Kidney (tissue), 14 donors: ENCODE measurements around the gene SLC24A1. TPM values are rescaled to one million over a fixed set of nuclear protein-coding genes. Genes with fewer than 3 reads are reported as not detected.

Source experiments
- DNase-seq, 5 donors: peaks; one replicate each; pipeline ENCODE4 v3.0.0-alpha.2; 2013 to 2020
- FAIRE-seq: peaks from 2 replicates; lab custom pipeline; 2012; peaks lifted over from hg19 to GRCh38; lab: Jason Lieb, UNC
- H3K27ac ChIP-seq, 2 donors: one replicate each; pipeline ENCODE4 v1.7.0; 2013; ENCODE audit warnings: low read depth in 2 of 2, low read length in 2 of 2, inconsistent platforms in 1 of 2
- H3K27me3 ChIP-seq: one replicate; pipeline ENCODE4 v1.7.1; 2013; ENCODE audit warnings: low read length, inconsistent platforms; ENCODE audit not compliant: control insufficient read depth, insufficient read depth
- H3K36me3 ChIP-seq, 3 donors: one replicate each; pipeline versions ENCODE4 v1.7.0 to v1.7.1; 2013; ENCODE audit warnings: low read length in 3 of 3, control low read depth in 1 of 3, inconsistent platforms in 1 of 3; ENCODE audit not compliant: insufficient read depth in 3 of 3, control insufficient read depth in 2 of 3
- H3K4me1 ChIP-seq, 3 donors: one replicate each; pipeline versions ENCODE4 v1.7.0 to v1.7.1; 2013; ENCODE audit warnings: low read length in 3 of 3, inconsistent platforms in 1 of 3, low read depth in 1 of 3; ENCODE audit not compliant: control insufficient read depth in 2 of 3, insufficient read depth in 2 of 3
- H3K4me3 ChIP-seq, 3 donors: one replicate each; pipeline versions ENCODE4 v1.7.0 to v1.8.1; 2013; ENCODE audit warnings: low read length in 3 of 3, control low read depth in 1 of 3, inconsistent platforms in 1 of 3
- H3K9ac ChIP-seq, 3 donors: one replicate each; pipeline versions ENCODE4 v1.7.0 to v1.7.1; 2013; ENCODE audit warnings: low read length in 3 of 3, control low read depth in 1 of 3, inconsistent platforms in 1 of 3
- H3K9me3 ChIP-seq, 3 donors: one replicate each; pipeline versions ENCODE4 v1.7.0 to v1.7.1; 2013; ENCODE audit warnings: low read length in 3 of 3, control low read depth in 1 of 3, inconsistent platforms in 1 of 3; ENCODE audit not compliant: control insufficient read depth in 2 of 3, insufficient read depth in 1 of 3
- intact Hi-C: fragments of 100-400 bp; cut with DNase I; formaldehyde crosslinking; loops from one replicate; pipeline ENCODE4 v1.11.1; 2022
- polyA plus RNA-seq: library from polyadenylated mRNA; stranded (reverse); fragments of 350-450 nt; fragmentation: Illumina TruSeq; extraction: RNeasy Lipid Tissue Mini Kit (QIAGEN cat#74804); gene quantifications from one replicate; pipeline ENCODE4 v1.2.3, GENCODE V29; 2014; ENCODE audit warnings: low read depth, low replicate concordance; ENCODE audit not compliant: insufficient read depth
- total RNA-seq: library from RNA; stranded (reverse); fragmentation: NEBNext Ultra II Directional; extraction: Animal tissue kit (Norgen Biotek cat#: 25700); gene quantifications from one replicate; pipeline ENCODE4 v1.2.1, GENCODE V29; 2021
- TF ChIP-seq, protein P1 (sequence below): IDR thresholded peaks from 3 replicates; pipeline ENCODE4 v1.5.1; 2012; ENCODE audit warnings: mild to moderate bottlenecking, moderate library complexity, borderline replicate concordance; ENCODE audit not compliant: insufficient read depth; ENCODE audit errors: extremely low read depth
- donor health status: control.
- donor health status: control.
- donor health status: control.
- donor health status: control.
- donor health status: control.
- donor health status: DM: yes; HTN: yes; CAD: no.
- donor health status: Normal renal cell carcinoma (clear cell type).

SLC24A1 gene
- total and polyA plus RNA-seq, 2 donors from 2014 or later, result 4.9 to 18.9 TPM

DNA sequence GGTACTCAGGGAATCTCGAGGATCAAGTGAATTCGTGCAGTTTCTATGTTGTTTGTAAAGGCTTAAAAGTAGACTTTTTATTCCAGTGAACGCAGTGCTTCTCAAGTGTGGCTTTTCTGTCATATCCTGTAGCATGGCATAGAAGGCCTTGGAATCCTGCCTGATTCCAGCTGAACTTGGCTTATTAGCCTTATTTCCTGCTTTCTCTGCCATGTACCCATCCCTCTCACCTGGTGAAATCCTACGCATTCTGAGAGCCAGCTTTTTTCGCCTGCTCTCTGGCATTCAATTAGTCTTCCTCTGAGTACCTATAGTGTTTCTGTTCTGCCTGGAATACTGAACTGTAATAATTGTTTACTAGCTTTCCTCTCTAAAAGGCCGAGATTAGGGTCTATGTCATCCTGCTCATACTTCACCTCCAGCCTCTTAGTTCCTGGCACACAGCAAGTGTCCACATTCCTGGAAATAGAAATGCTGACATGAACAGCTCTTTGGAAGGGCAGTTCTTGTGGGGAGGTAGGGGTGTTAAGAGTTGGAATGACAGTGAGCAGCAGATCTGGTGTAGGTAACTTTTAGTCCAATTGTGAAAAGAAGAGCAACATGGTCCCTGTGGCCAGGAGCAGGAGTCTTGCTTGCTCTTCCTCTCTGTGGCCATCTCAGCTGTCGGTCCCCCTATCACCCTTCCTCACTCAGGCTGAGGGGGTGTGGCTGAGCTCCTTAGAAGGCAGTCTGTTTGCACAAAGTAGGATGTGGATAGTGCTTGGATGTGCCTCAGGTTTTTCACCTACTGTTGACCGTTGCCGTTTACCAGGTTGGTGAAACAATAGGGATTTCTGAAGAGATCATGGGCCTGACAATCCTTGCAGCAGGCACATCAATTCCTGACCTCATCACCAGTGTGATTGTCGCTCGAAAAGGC, 30.4 kb downstream of the SLC24A1 start:
- Histone ChIP-seq H3K9ac (no peak overlapping the region), H3K4me1 (no peaks in the 10 kb centered on the region), H3K27me3 (no peaks in the 10 kb centered on the region), H3K4me3 (no peak overlapping the region), H3K27ac (no peak overlapping the region), H3K36me3 (peaks cover 0 to 12% (median 3%) of the 10 kb centered on the region in 3 donors), H3K9me3 (no peaks in the 10 kb centered on the region)
- intact Hi-C loops, result no loop called here
- TF ChIP-seq, protein P1, sequence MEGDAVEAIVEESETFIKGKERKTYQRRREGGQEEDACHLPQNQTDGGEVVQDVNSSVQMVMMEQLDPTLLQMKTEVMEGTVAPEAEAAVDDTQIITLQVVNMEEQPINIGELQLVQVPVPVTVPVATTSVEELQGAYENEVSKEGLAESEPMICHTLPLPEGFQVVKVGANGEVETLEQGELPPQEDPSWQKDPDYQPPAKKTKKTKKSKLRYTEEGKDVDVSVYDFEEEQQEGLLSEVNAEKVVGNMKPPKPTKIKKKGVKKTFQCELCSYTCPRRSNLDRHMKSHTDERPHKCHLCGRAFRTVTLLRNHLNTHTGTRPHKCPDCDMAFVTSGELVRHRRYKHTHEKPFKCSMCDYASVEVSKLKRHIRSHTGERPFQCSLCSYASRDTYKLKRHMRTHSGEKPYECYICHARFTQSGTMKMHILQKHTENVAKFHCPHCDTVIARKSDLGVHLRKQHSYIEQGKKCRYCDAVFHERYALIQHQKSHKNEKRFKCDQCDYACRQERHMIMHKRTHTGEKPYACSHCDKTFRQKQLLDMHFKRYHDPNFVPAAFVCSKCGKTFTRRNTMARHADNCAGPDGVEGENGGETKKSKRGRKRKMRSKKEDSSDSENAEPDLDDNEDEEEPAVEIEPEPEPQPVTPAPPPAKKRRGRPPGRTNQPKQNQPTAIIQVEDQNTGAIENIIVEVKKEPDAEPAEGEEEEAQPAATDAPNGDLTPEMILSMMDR, result no peak
- FAIRE-seq (no peak), DNase-seq (no peak)

DNA sequence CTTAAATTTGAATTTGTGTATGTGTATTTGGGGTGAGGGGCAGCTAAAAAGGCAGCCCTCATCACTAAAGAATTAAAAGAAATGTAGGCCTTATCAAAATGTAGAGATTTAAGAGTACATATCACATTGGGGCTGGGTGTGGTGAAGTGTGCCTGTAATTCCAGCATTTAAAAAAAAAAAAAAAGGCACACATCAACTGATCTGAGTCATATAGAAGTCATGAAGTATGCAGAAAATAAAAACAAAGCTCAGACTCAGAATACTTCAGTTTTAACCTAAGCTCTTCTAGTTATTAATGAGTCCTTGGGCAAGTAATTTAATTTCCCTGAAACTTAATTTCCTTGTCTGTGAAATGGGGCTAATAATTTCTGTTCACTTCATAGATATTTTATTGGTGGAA, 31.6 kb downstream of the SLC24A1 start:
- intact Hi-C loops, result no loop called here
- no peak overlapping the region for H3K9ac ChIP-seq
- FAIRE-seq (no peak), DNase-seq (no peak)
- H3K4me1 ChIP-seq, result no peaks in the 10 kb centered on the region
- H3K27me3 ChIP-seq, result no peaks in the 10 kb centered on the region
- no peaks in the 10 kb centered on the region for H3K9me3 ChIP-seq
- TF ChIP-seq, protein P1, result no peak
- H3K36me3 ChIP-seq, result peaks cover 0 to 14% (median 3%) of the 10 kb centered on the region in 3 donors
- no peak overlapping the region for H3K4me3 ChIP-seq
- H3K27ac ChIP-seq, result no peak overlapping the region

DNA sequence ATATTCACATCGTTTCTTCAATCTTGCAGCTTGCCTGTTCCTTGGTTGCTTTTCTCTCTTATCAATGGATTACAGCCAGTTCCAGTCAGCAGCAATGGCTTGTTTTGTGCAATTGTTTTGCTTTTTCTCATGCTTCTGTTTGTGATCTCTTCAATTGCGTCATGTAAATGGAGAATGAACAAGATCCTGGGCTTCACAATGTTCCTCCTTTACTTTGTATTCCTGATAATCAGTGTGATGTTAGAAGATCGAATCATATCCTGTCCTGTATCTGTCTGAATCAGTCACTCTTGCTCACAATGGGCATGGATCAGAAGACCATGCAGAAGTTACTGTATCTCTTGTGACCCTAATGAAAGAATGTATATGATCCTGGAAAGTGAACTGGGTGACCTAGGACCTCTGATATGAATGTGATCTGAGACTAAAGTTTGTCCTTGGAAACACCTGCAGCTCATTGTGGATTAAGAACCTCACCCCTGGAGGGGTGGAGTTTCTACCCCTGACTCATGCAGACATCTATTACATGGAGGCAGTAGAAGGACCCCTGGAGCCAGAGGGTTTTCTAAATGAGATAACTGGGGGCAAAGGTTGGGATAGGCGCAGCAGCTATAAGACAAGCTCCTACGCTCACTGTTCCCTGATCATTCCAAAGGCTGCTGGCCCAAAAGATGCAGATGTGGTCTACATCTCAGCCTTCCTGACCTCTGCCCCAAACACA, 32.2 kb downstream of the SLC24A1 start:
- Histone ChIP-seq H3K4me3 (no peak overlapping the region), H3K27me3 (no peaks in the 10 kb centered on the region), H3K9ac (no peak overlapping the region), H3K4me1 (no peaks in the 10 kb centered on the region), H3K9me3 (no peaks in the 10 kb centered on the region), H3K36me3 (peaks cover 0 to 14% (median 3%) of the 10 kb centered on the region in 3 donors), H3K27ac (no peak overlapping the region)
- no peak for FAIRE-seq
- TF ChIP-seq, protein P1, result no peak
- intact Hi-C loops, result no loop called here
- DNase-seq, result no peak
